ENCODE results near the gene MFSD6. TPM values are rescaled to one million over a fixed set of nuclear protein-coding genes. Genes with fewer than 3 reads are reported as not detected.

MFSD6 gene
- total and polyA plus RNA-seq, 4 donors: 11.7 to 61.7 (median 37.4) TPM

- 96 to 99% methylated on average over 3 of the region's 3 CpGs for WGBS, 2 donors
- H3K27ac ChIP-seq (ENCODE audit: low read depth in 1 of 2, low read length in 1 of 2): no peak overlapping the region
- no peak overlapping the region for H3K9ac ChIP-seq (ENCODE audit: insufficient read depth in 1 of 2, low read length in 2 of 2)
- H3K9me3 ChIP-seq (ENCODE audit: control insufficient read depth in 4 of 4, insufficient read depth in 3 of 4, low read length in 3 of 4): no peaks in the 10 kb centered on the region
- no peak for TF ChIP-seq CTCF (IDR thresholded peaks at IDR 0.05; ENCODE audit: control extremely low read depth, extremely low read depth)
- no peak for DNase-seq
- H3K36me3 ChIP-seq (ENCODE audit: control insufficient read depth in 4 of 4, insufficient read depth in 4 of 4, low read length in 4 of 4): no peaks in the 10 kb centered on the region
- no peaks in the 10 kb centered on the region for H3K4me1 ChIP-seq (ENCODE audit: control insufficient read depth in 5 of 5, insufficient read depth in 5 of 5, low read length in 5 of 5)
- no peak for ATAC-seq (ENCODE audit: insufficient read depth, low FRiP score)
- no peaks in the 10 kb centered on the region for H3K27me3 ChIP-seq (ENCODE audit: control insufficient read depth in 3 of 3, insufficient read depth in 3 of 3, low read length in 2 of 3)
- no peak overlapping the region for H3K4me3 ChIP-seq
Observed at GRCh38 chr2:190550137-190550536, 142.0 kb downstream of the MFSD6 start.

Other genes with a start within 250 kb of the MFSD6 start
- 10 to 100 TPM; 21.4 to 50.0 TPM for gene HIBCH, start 88.5 kb upstream of the MFSD6 start, total RNA-seq
- 10 to 100 TPM; 14.2 to 14.3 TPM for gene HIBCH, start 88.5 kb upstream of the MFSD6 start, polyA plus RNA-seq
- 10 to 100 TPM; 15.7 to 26.7 TPM for gene INPP1, start 64.8 kb upstream of the MFSD6 start, total RNA-seq
- 10 to 100 TPM; 18.3 to 18.7 TPM for gene INPP1, start 64.8 kb upstream of the MFSD6 start, polyA plus RNA-seq
- 10 to 100 TPM in 1 of 2 donors, 1 to 10 TPM in 1; 3.4 to 11.2 TPM for gene NEMP2, start 126.4 kb downstream of the MFSD6 start, total RNA-seq
- gene NEMP2, start 126.4 kb downstream of the MFSD6 start, polyA plus RNA-seq: 1 to 10 TPM in 1 of 2 donors, under 1 TPM in 1; 0.85 to 1.8 TPM
- 10 to 100 TPM; 28.2 to 71.9 TPM for gene NAB1, start 240.7 kb downstream of the MFSD6 start, total RNA-seq
- gene NAB1, start 240.7 kb downstream of the MFSD6 start, polyA plus RNA-seq: 10 to 100 TPM; 14.3 to 16.3 TPM

All from lung (tissue), 12 donors.